Measurements from ENCODE around the gene CEP72. TPM values are rescaled to one million over a fixed set of nuclear protein-coding genes. Genes with fewer than 3 reads are reported as not detected.

Gene CEP72
- polyA plus RNA-seq, 1 donor (not counting 4 experiments of a cell fraction or from before 2014, with no cell fraction given): 4.5 TPM

DNA sequence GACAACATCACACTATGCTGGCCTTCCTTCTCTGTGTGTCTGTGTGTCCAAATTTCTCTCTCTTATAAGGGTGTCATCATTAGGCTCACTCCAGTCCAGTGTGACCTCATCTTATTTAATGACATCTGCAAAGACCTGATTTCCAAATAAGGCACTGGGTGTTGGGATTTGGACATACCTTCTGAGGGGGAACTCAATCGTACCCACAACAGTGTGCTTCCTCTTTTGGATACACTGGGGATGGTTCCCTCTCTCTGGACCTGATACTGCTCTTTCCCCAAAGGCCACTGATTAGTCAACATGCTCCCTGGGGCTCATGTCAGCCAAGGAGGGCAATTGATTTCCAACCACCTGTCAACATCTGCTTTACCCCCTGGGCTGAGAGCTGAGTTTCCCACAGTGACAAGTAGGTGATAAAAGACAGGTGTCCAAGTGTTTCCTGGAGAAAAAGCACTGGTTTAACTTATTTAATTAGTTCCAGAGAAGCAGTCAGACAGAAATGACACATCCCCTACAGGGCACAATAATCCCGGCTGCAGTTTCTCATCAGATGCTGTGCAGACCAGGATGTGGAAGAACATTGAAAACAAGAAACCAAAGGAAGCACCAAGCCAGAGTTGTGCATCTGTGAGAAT lies 17.8 kb upstream of the CEP72 start:
- dilution Hi-C loops (cut with MboI; ENCODE audit: extremely low pct_ligation_motif_present, low sequenced_read_pairs): no loop called here
- H3K27ac ChIP-seq (ENCODE audit: control insufficient read depth, insufficient read depth, low read length): no peak overlapping the region
- no peak for FAIRE-seq
- no peak overlapping the region for H2AFZ ChIP-seq (ENCODE audit: control insufficient read depth, low read length)
- no peaks in the 10 kb centered on the region for H3K9me1 ChIP-seq (ENCODE audit: control insufficient read depth, extremely low read depth, insufficient read depth, low read length)
- TF ChIP-seq, protein P1, sequence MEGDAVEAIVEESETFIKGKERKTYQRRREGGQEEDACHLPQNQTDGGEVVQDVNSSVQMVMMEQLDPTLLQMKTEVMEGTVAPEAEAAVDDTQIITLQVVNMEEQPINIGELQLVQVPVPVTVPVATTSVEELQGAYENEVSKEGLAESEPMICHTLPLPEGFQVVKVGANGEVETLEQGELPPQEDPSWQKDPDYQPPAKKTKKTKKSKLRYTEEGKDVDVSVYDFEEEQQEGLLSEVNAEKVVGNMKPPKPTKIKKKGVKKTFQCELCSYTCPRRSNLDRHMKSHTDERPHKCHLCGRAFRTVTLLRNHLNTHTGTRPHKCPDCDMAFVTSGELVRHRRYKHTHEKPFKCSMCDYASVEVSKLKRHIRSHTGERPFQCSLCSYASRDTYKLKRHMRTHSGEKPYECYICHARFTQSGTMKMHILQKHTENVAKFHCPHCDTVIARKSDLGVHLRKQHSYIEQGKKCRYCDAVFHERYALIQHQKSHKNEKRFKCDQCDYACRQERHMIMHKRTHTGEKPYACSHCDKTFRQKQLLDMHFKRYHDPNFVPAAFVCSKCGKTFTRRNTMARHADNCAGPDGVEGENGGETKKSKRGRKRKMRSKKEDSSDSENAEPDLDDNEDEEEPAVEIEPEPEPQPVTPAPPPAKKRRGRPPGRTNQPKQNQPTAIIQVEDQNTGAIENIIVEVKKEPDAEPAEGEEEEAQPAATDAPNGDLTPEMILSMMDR (optimal IDR thresholded peaks at IDR 0.05 in 1 of 3, IDR thresholded peaks at IDR 0.05 in 1 of 3, conservative IDR thresholded peaks at IDR 0.05 in 1 of 3; ENCODE audit: extremely low read depth in 1 of 3, insufficient read depth in 2 of 3, low read length in 3 of 3): no peak
- TF ChIP-seq EZH2 (IDR thresholded peaks at IDR 0.05; ENCODE audit: low read length): no peak
- no peak overlapping the region for H3K4me2 ChIP-seq (ENCODE audit: control insufficient read depth, extremely low read depth, insufficient read depth, low read depth, low read length)
- DNase-seq (ENCODE audit: low read depth, low spot score): no peak
- H3K9me3 ChIP-seq (ENCODE audit: control insufficient read depth, low read depth, low read length): no peaks in the 10 kb centered on the region
- H4K20me1 ChIP-seq (ENCODE audit: control insufficient read depth, extremely low read depth, insufficient read depth, low read length): no peaks in the 10 kb centered on the region
- H3K79me2 ChIP-seq (ENCODE audit: control insufficient read depth, insufficient read depth, low read length): no peaks in the 10 kb centered on the region
- H3K9ac ChIP-seq (ENCODE audit: control insufficient read depth, extremely low read depth, insufficient read depth, low read length): no peak overlapping the region
- H3K27me3 ChIP-seq (ENCODE audit: control insufficient read depth, extremely low read depth, insufficient read depth, low read length): peaks cover 17% of the 10 kb centered on the region
- H3K4me1 ChIP-seq (ENCODE audit: control insufficient read depth, extremely low read depth, insufficient read depth, low read length): peaks cover 3% of the 10 kb centered on the region
- H3K36me3 ChIP-seq (ENCODE audit: control insufficient read depth in 2 of 2, extremely low read depth in 1 of 2, insufficient read depth in 2 of 2, low read length in 2 of 2): no peaks in the 10 kb centered on the region
- no peak overlapping the region for H3K4me3 ChIP-seq (ENCODE audit: control insufficient read depth in 2 of 3, extremely low read depth in 1 of 3, insufficient read depth in 2 of 3, low read depth in 1 of 3, low read length in 3 of 3)

DNA sequence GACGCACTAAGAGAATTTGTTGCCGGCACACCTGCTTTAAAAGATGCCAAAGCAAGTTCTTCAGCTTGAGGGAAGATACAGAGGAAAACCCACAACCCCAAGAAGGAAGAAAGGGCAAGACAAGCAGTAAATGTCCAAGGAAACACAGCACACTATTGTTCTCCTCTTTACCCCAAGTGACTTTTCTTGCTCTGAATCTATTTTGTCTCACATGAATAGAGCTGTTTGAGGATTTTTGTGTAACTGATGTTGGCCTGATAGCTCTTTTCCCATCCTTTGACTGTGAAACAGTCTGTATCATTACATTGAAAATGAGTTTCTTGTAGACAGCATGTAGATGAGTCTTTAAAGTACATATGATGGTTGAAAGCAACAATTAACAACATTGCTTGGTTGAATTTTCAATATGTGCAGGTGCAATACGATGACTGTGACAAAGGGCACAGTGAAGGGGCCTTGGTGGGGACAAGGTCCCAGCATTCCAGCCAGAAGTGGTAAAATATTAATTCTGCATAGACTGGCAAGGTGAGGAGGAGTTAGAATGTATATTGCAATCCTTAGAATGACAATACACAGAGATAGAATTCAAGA lies 16.8 kb upstream of the CEP72 start:
- H3K9me3 ChIP-seq (ENCODE audit: control insufficient read depth, low read depth, low read length): no peaks in the 10 kb centered on the region
- H3K9me1 ChIP-seq (ENCODE audit: control insufficient read depth, extremely low read depth, insufficient read depth, low read length): no peaks in the 10 kb centered on the region
- H4K20me1 ChIP-seq (ENCODE audit: control insufficient read depth, extremely low read depth, insufficient read depth, low read length): no peaks in the 10 kb centered on the region
- no peaks in the 10 kb centered on the region for H3K79me2 ChIP-seq (ENCODE audit: control insufficient read depth, insufficient read depth, low read length)
- no peak for FAIRE-seq
- peaks cover 3% of the 10 kb centered on the region for H3K4me1 ChIP-seq (ENCODE audit: control insufficient read depth, extremely low read depth, insufficient read depth, low read length)
- H3K4me2 ChIP-seq (ENCODE audit: control insufficient read depth, extremely low read depth, insufficient read depth, low read depth, low read length): no peak overlapping the region
- dilution Hi-C loops (cut with MboI; ENCODE audit: extremely low pct_ligation_motif_present, low sequenced_read_pairs): no loop called here
- H3K4me3 ChIP-seq (ENCODE audit: control insufficient read depth in 2 of 3, extremely low read depth in 1 of 3, insufficient read depth in 2 of 3, low read depth in 1 of 3, low read length in 3 of 3): no peak overlapping the region
- H3K27ac ChIP-seq (ENCODE audit: control insufficient read depth, insufficient read depth, low read length): no peak overlapping the region
- no peaks in the 10 kb centered on the region for H3K36me3 ChIP-seq (ENCODE audit: control insufficient read depth in 2 of 2, extremely low read depth in 1 of 2, insufficient read depth in 2 of 2, low read length in 2 of 2)
- no peak overlapping the region for H3K9ac ChIP-seq (ENCODE audit: control insufficient read depth, extremely low read depth, insufficient read depth, low read length)
- no peak for TF ChIP-seq EZH2 (IDR thresholded peaks at IDR 0.05; ENCODE audit: low read length)
- TF ChIP-seq, protein P1 (optimal IDR thresholded peaks at IDR 0.05 in 1 of 3, IDR thresholded peaks at IDR 0.05 in 1 of 3, conservative IDR thresholded peaks at IDR 0.05 in 1 of 3; ENCODE audit: extremely low read depth in 1 of 3, insufficient read depth in 2 of 3, low read length in 3 of 3): no peak
- H3K27me3 ChIP-seq (ENCODE audit: control insufficient read depth, extremely low read depth, insufficient read depth, low read length): peaks cover 17% of the 10 kb centered on the region
- no peak for DNase-seq (ENCODE audit: low read depth, low spot score)
- no peak overlapping the region for H2AFZ ChIP-seq (ENCODE audit: control insufficient read depth, low read length)

All from keratinocyte (primary cell).